Measurements from ENCODE around the gene WDPCP. TPM values are rescaled to one million over a fixed set of nuclear protein-coding genes. Genes with fewer than 3 reads are reported as not detected.

Gene WDPCP
- polyA plus RNA-seq, 1 of the 3 experiments (the other 2 are of a cell fraction): 3.1 TPM

- no peak for TF ChIP-seq ELF1 (IDR thresholded peaks at IDR 0.05)
These were observed 73.5 kb downstream of the WDPCP start (continued) for GRCh38 chr2:63514781-63515180.

- CTCF ChIA-PET: interaction anchor here (1.3 kb wide), 1 partner anchor 26 kb away, joined by 3 read pairs; no protein-coding TSS in a partner anchor
- no peaks in the 10 kb centered on the region for H3K9me3 ChIP-seq
- 63% methylated on average over 2 of the region's 2 CpGs for WGBS (ENCODE audit: low lambda C conversion rate)
These were observed 74.0 kb downstream of the WDPCP start for GRCh38 chr2:63514237-63514716.

GRCh38 chr2:63506320-63506719 is 82.0 kb downstream of the WDPCP start:
- ChIA-PET POLR2A (no interaction called here), CTCF (no interaction called here)
- 85% methylated on average over 2 of the region's 2 CpGs for WGBS (ENCODE audit: low lambda C conversion rate)
- Histone ChIP-seq H3K36me3 (replicated peaks in 1 of 2; ENCODE audit: control insufficient read depth in 1 of 2, insufficient read depth in 2 of 2, low read length in 1 of 2) (no peaks in the 10 kb centered on the region), H3K27ac (ENCODE audit: low read depth in 2 of 2, low read length in 1 of 2) (no peak overlapping the region), H3K9me2 (no peaks in the 10 kb centered on the region), H3K9me3 (no peaks in the 10 kb centered on the region), H3K4me3 (ENCODE audit: low read depth in 2 of 2, low read length in 1 of 2) (no peak overlapping the region), H3K4me2 (no peak overlapping the region), H3K4me1 (ENCODE audit: control insufficient read depth in 1 of 2, insufficient read depth in 2 of 2, low read depth in 1 of 2, low read length in 1 of 2) (no peaks in the 10 kb centered on the region; a peak in 1 of 4 replicates), H2AFZ (ENCODE audit: low read depth) (no peak overlapping the region), H4K20me1 (ENCODE audit: insufficient read depth) (no peaks in the 10 kb centered on the region), H3K9ac (no peak overlapping the region), H3F3A (replicated peaks; ENCODE audit: insufficient read depth) (no peaks in the 10 kb centered on the region), H3K79me2 (ENCODE audit: insufficient read depth) (0 out of 2 replicates have a peak, but pooled peaks cover 6% of the 10 kb centered on the region), H3K27me3 (ENCODE audit: insufficient read depth) (no peaks in the 10 kb centered on the region)
- no peak for DNase-seq
- TF ChIP-seq TEAD4 (IDR thresholded peaks at IDR 0.05; ENCODE audit: borderline replicate concordance, insufficient read depth) (no peak), ZBTB33 (IDR thresholded peaks at IDR 0.05; ENCODE audit: borderline replicate concordance, low read depth) (no peak), JUND (IDR thresholded peaks at IDR 0.05) (no peak), TAF1 (IDR thresholded peaks at IDR 0.05; ENCODE audit: borderline replicate concordance, low read depth, low read length) (no peak), FOSL2 (IDR thresholded peaks at IDR 0.05; ENCODE audit: borderline replicate concordance, low read depth) (no peak), USF2 (IDR thresholded peaks at IDR 0.05; ENCODE audit: borderline replicate concordance, low read depth, low read length) (no peak), RAD21 (IDR thresholded peaks at IDR 0.05; ENCODE audit: low read length) (no peak), FOXM1 (IDR thresholded peaks at IDR 0.05; ENCODE audit: low read depth) (no peak), NRF1 (IDR thresholded peaks at IDR 0.05; ENCODE audit: low read depth, low read length) (no peak), RFX5 (IDR thresholded peaks at IDR 0.05; ENCODE audit: low read length) (no peak), ELF1 (IDR thresholded peaks at IDR 0.05) (no peak), TCF12 (IDR thresholded peaks at IDR 0.05) (no peak), SIN3A (IDR thresholded peaks at IDR 0.05; ENCODE audit: borderline replicate concordance, low read depth, low read length) (no peak), REST (IDR thresholded peaks at IDR 0.05; ENCODE audit: low read depth, low read length) (no peak), USF1 (IDR thresholded peaks at IDR 0.05; ENCODE audit: borderline replicate concordance, low read depth) (no peak), FOXJ3 (CRISPR knock-in tag; IDR thresholded peaks at IDR 0.05) (no peak), PBX3 (IDR thresholded peaks at IDR 0.05) (no peak)

More at GRCh38 chr2:63514237-63514716, 74.0 kb downstream of the WDPCP start:
- Histone ChIP-seq H3K4me2 (no peak overlapping the region), H4K20me1 (ENCODE audit: insufficient read depth) (no peaks in the 10 kb centered on the region), H3F3A (replicated peaks; ENCODE audit: insufficient read depth) (no peaks in the 10 kb centered on the region), H3K27ac (ENCODE audit: low read depth in 2 of 2, low read length in 1 of 2) (no peak overlapping the region), H2AFZ (ENCODE audit: low read depth) (no peak overlapping the region), H3K79me2 (ENCODE audit: insufficient read depth) (0 out of 2 replicates have a peak, but pooled peaks cover 6% of the 10 kb centered on the region), H3K27me3 (ENCODE audit: insufficient read depth) (no peaks in the 10 kb centered on the region), H3K9me2 (no peaks in the 10 kb centered on the region), H3K9ac (no peak overlapping the region), H3K36me3 (replicated peaks in 1 of 2; ENCODE audit: control insufficient read depth in 1 of 2, insufficient read depth in 2 of 2, low read length in 1 of 2) (no peaks in the 10 kb centered on the region), H3K4me1 (ENCODE audit: control insufficient read depth in 1 of 2, insufficient read depth in 2 of 2, low read depth in 1 of 2, low read length in 1 of 2) (no peaks in the 10 kb centered on the region), H3K4me3 (ENCODE audit: low read depth in 2 of 2, low read length in 1 of 2) (no peak overlapping the region)
- TF ChIP-seq SIN3A (IDR thresholded peaks at IDR 0.05; ENCODE audit: borderline replicate concordance, low read depth, low read length): no peak
- no peak for TF ChIP-seq TAF1 (IDR thresholded peaks at IDR 0.05; ENCODE audit: borderline replicate concordance, low read depth, low read length)
- no peak for DNase-seq
- POLR2A ChIA-PET: no interaction called here
